OCI-LY7 (cell line): Measurements from ENCODE around the gene TFIP11. TPM values are rescaled to one million over a fixed set of nuclear protein-coding genes. Genes with fewer than 3 reads are reported as not detected.

ENCODE experiments used
- BruUV-seq: library from RNA; stranded (reverse); fragments of 400-500 nt; replicated peaks from 2 replicates; lab custom pipeline; 2021; lab: Mats Ljungman, UMichigan
- CTCF ChIA-PET: fragments of 300-600 bp; sonication (Branson Sonifier 250); formaldehyde crosslinking; loops from one replicate; lab custom pipeline; 2022; ENCODE audit warnings: antibody characterized with exemption; ENCODE audit not compliant: unreplicated experiment; lab: Charles Lee
- POLR2A ChIA-PET: fragments of 300-600 bp; sonication (Branson Sonifier 250); formaldehyde crosslinking; loops from one replicate; lab custom pipeline; 2022; ENCODE audit warnings: antibody characterized with exemption; lab: Charles Lee
- DNase-seq: peaks from one replicate; pipeline ENCODE4 v3.0.0-alpha.2; 2015; ENCODE audit warnings: low spot score
- H2AFZ ChIP-seq: fragments of 200-600 bp; sonication (generic), shearing (Covaris generic); 2 replicates; pipeline ENCODE4 v1.6.1; 2014; ENCODE audit warnings: mild to moderate bottlenecking, antibody characterized with exemption, low read length, moderate library complexity
- H3K27ac ChIP-seq: fragments of 200-600 bp; sonication (generic); 2 replicates; pipeline ENCODE4 v1.5.1; 2014; ENCODE audit warnings: mixed run types, low read depth, mild to moderate bottlenecking, moderate library complexity, low read length, inconsistent platforms; ENCODE audit not compliant: poor library complexity, severe bottlenecking
- H3K36me3 ChIP-seq: fragments of 200-600 bp; sonication (generic); 2 replicates; pipeline ENCODE4 v1.6.1; 2014; ENCODE audit warnings: mild to moderate bottlenecking, antibody characterized with exemption, low read length, moderate library complexity, mixed read lengths; ENCODE audit not compliant: insufficient read depth
- H3K4me1 ChIP-seq: fragments of 200-600 bp; sonication (generic); 2 replicates; pipeline ENCODE4 v1.5.1; 2014; ENCODE audit warnings: mild to moderate bottlenecking, low read length; ENCODE audit not compliant: insufficient read depth, poor library complexity, severe bottlenecking
- H3K4me2 ChIP-seq: fragments of 200-600 bp; sonication (generic); 2 replicates; pipeline ENCODE4 v1.6.1; 2014; ENCODE audit warnings: mild to moderate bottlenecking, low read length
- H3K4me3 ChIP-seq: fragments of 200-600 bp; sonication (generic); 2 replicates; pipeline ENCODE4 v1.5.1; 2014; ENCODE audit warnings: mild to moderate bottlenecking, low read depth, low read length; ENCODE audit not compliant: poor library complexity, severe bottlenecking
- H3K79me2 ChIP-seq: fragments of 200-600 bp; sonication (generic); 2 replicates; pipeline ENCODE4 v1.6.1; 2016; ENCODE audit warnings: low read depth, mild to moderate bottlenecking, low read length, moderate library complexity, mixed read lengths; ENCODE audit not compliant: insufficient read depth
- H3K9me2 ChIP-seq: fragments of 200-600 bp; sonication (generic); 2 replicates; pipeline ENCODE4 v1.6.1; 2016; ENCODE audit warnings: mild to moderate bottlenecking, low read length, mixed read lengths; ENCODE audit not compliant: insufficient read depth
- H3K9me3 ChIP-seq: fragments of 200-600 bp; sonication (generic); 2 replicates; pipeline ENCODE4 v1.6.1; 2014; ENCODE audit warnings: mild to moderate bottlenecking, mixed run types, low read length, mixed read lengths
- H4K20me1 ChIP-seq: fragments of 200-600 bp; sonication (generic); 2 replicates; pipeline ENCODE4 v1.6.1; 2014; ENCODE audit warnings: mild to moderate bottlenecking, antibody characterized with exemption, low read length, moderate library complexity, mixed read lengths; ENCODE audit not compliant: insufficient read depth
- CTCF ChIP-seq: fragments of 200-600 bp; sonication (generic); conservative IDR thresholded peaks from 2 replicates; pipeline ENCODE4 v1.5.1; 2014; ENCODE audit warnings: mild to moderate bottlenecking, antibody characterized with exemption, low read length, moderate library complexity, mixed read lengths
- EZH2phosphoT487 ChIP-seq: fragments of 200-600 bp; sonication (generic); IDR thresholded peaks from 2 replicates; pipeline ENCODE4 v1.6.1; 2018; ENCODE audit warnings: low read depth, borderline replicate concordance, mild to moderate bottlenecking, mixed run types, antibody characterized with exemption, low read length, moderate library complexity, mixed read lengths
- intact Hi-C: fragments of 100-400 bp; cut with micrococcal nuclease; formaldehyde crosslinking; loops from one replicate; pipeline ENCODE4 v1.10.0; 2022; ENCODE audit not compliant: unreplicated experiment
- total RNA-seq, 2 experiments: library from RNA; depleted of rRNA in 1 of 2; stranded (reverse); fragments of >200 nt in 1 of 2; shearing (Covaris generic) in 1 of 2; gene quantifications; 2 replicates each; pipeline ENCODE4 v1.2.3, GENCODE V29; 2014 to 2022

Gene TFIP11
- total RNA-seq, 2 experiments from 2014 or later = 45.2 to 54.5 TPM

- peaks cover 25% of the 10 kb centered on the region for H3K4me1 ChIP-seq
- no peaks in the 10 kb centered on the region for H4K20me1 ChIP-seq
- H3K4me2 ChIP-seq = peak overlapping the region; percentile 35; the same call in 1 of the 2 replicates
- intact Hi-C loops = no loop called here
- H3K9me3 ChIP-seq = no peaks in the 10 kb centered on the region
- peak; percentile 69 for DNase-seq
- no TSS peak for BruUV-seq
- no peak overlapping the region for H3K4me3 ChIP-seq
- TF ChIP-seq EZH2phosphoT487 (no peak), CTCF (no peak)
- H3K9me2 ChIP-seq = no peaks in the 10 kb centered on the region
- no peaks in the 10 kb centered on the region for H3K36me3 ChIP-seq
- no peaks in the 10 kb centered on the region for H3K79me2 ChIP-seq
- POLR2A ChIA-PET = no interaction called here
- CTCF ChIA-PET = no interaction called here
- H2AFZ ChIP-seq = no peak overlapping the region
- H3K27ac ChIP-seq = peak overlapping the region; percentile 38
These were observed 30.6 kb upstream of the TFIP11 start for GRCh38 chr22:26542831-26543230.

- no TSS peak for BruUV-seq
- no peak overlapping the region for H3K27ac ChIP-seq
- no peaks in the 10 kb centered on the region for H3K9me2 ChIP-seq
- ChIA-PET CTCF (no interaction called here), POLR2A (no interaction called here)
- no peak overlapping the region for H3K4me2 ChIP-seq
- intact Hi-C loops = no loop called here
- DNase-seq = no peak
- TF ChIP-seq CTCF (no peak), EZH2phosphoT487 (no peak)
- H3K4me1 ChIP-seq = peaks cover 27% of the 10 kb centered on the region
- H2AFZ ChIP-seq = no peak overlapping the region
- H4K20me1 ChIP-seq = no peaks in the 10 kb centered on the region
- 0 out of 2 replicates have a peak, but pooled peaks cover 6% of the 10 kb centered on the region for H3K36me3 ChIP-seq
- no peaks in the 10 kb centered on the region for H3K79me2 ChIP-seq
- H3K9me3 ChIP-seq = no peaks in the 10 kb centered on the region
- H3K4me3 ChIP-seq = no peak overlapping the region
These were observed 29.0 kb upstream of the TFIP11 start for GRCh38 chr22:26541167-26541819.

- CTCF ChIA-PET = interaction anchor here (0.6 kb wide), 1 partner anchor 23 kb away, joined by 3 read pairs; no protein-coding TSS in a partner anchor
- TF ChIP-seq EZH2phosphoT487 (no peak), CTCF (no peak)
- no TSS peak for BruUV-seq
- Histone ChIP-seq H3K9me3 (no peaks in the 10 kb centered on the region), H4K20me1 (no peaks in the 10 kb centered on the region), H3K79me2 (no peaks in the 10 kb centered on the region), H3K9me2 (no peaks in the 10 kb centered on the region), H3K27ac (no peak overlapping the region), H3K4me2 (no peak overlapping the region), H3K36me3 (0 out of 2 replicates have a peak, but pooled peaks cover 6% of the 10 kb centered on the region), H3K4me3 (no peak overlapping the region), H3K4me1 (peaks cover 38% of the 10 kb centered on the region), H2AFZ (no peak overlapping the region)
- intact Hi-C loops = no loop called here
- no peak for DNase-seq
- POLR2A ChIA-PET = interaction anchor here (0.6 kb wide), 2 partner anchors 51 to 1039 kb away, joined by 3 read pairs; no protein-coding TSS in a partner anchor
These were observed 27.8 kb upstream of the TFIP11 start for GRCh38 chr22:26540119-26540518.
